Measurements from ENCODE around the gene FKBP3. TPM values are rescaled to one million over a fixed set of nuclear protein-coding genes. Genes with fewer than 3 reads are reported as not detected.

Gene FKBP3
- total RNA-seq, 4 donors from 2014 or later: 29.3 to 53.5 (median 32.0) TPM

GRCh38 chr14:45072126-45072525, 62.2 kb downstream of the FKBP3 start:
- no peak for TF ChIP-seq CTCF (IDR thresholded peaks at IDR 0.05; ENCODE audit: low read depth)

GRCh38 chr14:45070215-45070614, 64.1 kb downstream of the FKBP3 start:
- no peak for TF ChIP-seq CTCF (IDR thresholded peaks at IDR 0.05; ENCODE audit: low read depth)

GRCh38 chr14:45068396-45068795, 65.9 kb downstream of the FKBP3 start:
- TF ChIP-seq CTCF (IDR thresholded peaks at IDR 0.05; ENCODE audit: low read depth): no peak

- no peak for TF ChIP-seq CTCF (IDR thresholded peaks at IDR 0.05; ENCODE audit: low read depth)
These were observed 67.6 kb downstream of the FKBP3 start for GRCh38 chr14:45066667-45067066.

- no peak for TF ChIP-seq CTCF (IDR thresholded peaks at IDR 0.05; ENCODE audit: low read depth)
These were observed 68.3 kb downstream of the FKBP3 start for GRCh38 chr14:45065956-45066355.

Small RNAs within 50 kb of the gene (small RNA-seq; reads per million reads assigned to genes)
- gene RF00151 (not detected), gene SNORD127 (9,621 reads per million, percentile 100 among the genes with 10 or more reads in this experiment)

Other genes with a start within 250 kb of the FKBP3 start
- gene KLHL28, start 172.5 kb downstream of the FKBP3 start, total RNA-seq: 10 to 100 TPM in 3 of 4 donors, 1 to 10 TPM in 1; 8.7 to 14.0 (median 12.9) TPM
- gene TOGARAM1, start 172.3 kb downstream of the FKBP3 start, total RNA-seq: 10 to 100 TPM; 16.3 to 33.3 (median 21.0) TPM
- 10 to 100 TPM; 25.1 to 37.7 (median 36.3) TPM for gene PRPF39, start 50.4 kb downstream of the FKBP3 start, total RNA-seq
- gene FANCM, start 1.4 kb upstream of the FKBP3 start, total RNA-seq: 10 to 100 TPM in 2 of 4 donors, 1 to 10 TPM in 2; 5.3 to 11.0 (median 8.4) TPM
- 10 to 100 TPM; 56.9 to 68.3 (median 64.2) TPM for gene MIS18BP1, start 118.7 kb upstream of the FKBP3 start, total RNA-seq

All from subcutaneous adipose tissue (tissue), 4 donors.